Measurements from ENCODE around the gene DRAP1.

The DRAP1 gene

DNA sequence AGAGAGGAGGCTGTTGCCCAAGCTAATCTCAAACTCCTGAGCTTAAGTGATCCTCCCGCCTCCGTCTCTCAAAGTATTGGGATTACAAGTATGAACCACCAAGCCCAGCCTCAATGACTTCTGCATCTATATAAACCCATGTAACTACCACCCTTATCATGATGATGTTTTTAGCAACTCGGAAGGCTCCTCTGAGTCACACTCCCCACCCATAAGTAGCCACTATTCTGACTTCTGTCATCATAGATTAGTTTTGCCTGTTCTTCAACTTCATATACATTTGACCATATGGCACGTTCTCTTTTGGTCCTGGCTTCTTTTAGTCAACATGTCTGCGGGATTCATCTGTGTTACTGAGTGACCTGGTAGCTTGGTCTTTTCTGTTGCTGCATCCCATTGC is 12.6 kb upstream of the DRAP1 start:
- DNase-seq, result no peak

DNA sequence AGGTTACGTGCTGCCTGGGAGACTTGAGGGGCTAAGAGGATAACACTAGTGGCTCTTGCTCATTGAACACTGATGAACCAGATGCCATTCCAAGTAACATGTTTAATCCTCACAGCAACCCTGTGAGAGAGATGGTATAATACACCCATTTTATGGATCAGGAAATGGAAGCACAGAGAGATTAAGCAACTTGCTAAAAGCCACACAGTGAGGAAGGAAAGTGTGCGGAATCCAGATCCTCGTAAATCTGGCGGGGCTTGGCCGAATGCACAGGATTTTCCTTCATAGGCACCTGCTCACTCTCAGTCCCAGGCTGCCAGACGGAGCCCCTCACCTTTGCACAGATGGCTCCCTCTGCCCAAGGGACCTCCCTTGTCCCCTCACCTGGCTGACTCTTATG is 11.3 kb upstream of the DRAP1 start:
- DNase-seq, result no peak

DNA sequence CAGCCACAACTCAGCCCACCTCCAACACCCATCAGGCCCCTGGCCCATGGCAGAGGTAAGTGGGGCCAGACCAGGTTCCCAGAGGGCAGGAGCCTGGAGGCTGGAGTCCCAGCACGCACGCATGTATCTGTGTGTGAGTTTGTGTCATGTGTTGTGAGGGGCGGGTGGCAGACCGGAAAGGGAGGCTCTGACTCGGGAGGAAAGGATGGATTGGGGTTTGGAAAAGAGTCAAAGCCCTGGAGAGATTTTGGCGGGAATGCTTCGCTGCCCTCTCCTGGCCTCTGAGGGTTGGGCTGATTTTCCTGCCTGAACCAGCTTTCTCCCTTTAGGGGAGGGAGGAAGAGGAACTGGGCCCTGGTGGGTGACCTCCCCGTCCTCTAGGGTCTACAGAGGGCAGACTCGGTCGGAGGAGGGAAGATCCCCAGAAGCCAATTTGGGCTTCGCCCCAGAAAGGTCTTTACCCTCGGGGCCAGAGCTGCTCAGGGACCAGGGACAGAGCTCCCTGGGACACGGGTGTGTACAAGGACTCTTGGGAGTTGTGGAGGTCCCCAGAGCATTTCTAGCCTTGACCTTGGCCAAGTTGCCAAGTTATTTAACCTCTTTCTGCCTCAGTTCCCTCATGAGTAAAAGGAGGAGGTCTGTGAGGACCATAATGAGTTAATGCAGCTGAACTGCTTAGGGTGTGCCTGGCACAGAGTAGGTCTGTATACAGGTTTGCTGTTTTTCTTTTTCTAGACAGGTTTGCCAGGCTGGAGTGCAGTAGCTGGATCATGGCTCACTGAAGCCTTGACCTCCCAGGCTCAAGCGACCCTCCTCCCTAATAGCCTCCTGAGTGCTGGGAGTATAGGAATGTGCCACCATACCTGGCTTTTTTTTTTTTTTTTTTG is 7.3 kb upstream of the DRAP1 start:
- DNase-seq, result no peak

- DNase-seq, result no peak
Measured at GRCh38 chr11:65912845-65913244, 6.4 kb upstream of the DRAP1 start.

GRCh38 chr11:65915101-65915820 is 4.0 kb upstream of the DRAP1 start:
- no peak for DNase-seq

DNA sequence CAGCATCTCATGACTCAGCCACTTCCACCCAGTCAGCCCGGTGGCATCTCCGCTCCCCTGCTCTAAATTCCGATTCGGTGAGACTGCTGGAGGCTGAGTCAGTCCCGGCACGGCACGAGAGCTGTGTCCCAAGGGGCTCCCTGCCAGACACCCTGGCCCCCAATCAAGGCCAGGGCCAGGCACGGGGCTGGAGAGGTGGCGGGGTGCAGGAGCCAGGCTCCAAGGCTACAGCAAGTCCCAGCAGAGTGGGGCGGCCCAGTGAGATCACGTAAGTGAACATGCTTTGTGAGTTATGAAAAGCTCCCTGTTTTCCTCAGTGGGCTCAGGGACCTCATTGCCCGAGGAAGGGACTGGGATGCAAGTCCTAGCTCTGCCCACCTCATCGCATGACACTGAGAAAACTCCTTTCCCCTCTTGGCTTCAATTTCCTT is 3.4 kb upstream of the DRAP1 start:
- DNase-seq, result no peak

- DNase-seq, result no peak
Measured at GRCh38 chr11:65916391-65916790, 2.8 kb upstream of the DRAP1 start.

- DNase-seq, result no peak
Measured at GRCh38 chr11:65917077-65917433, 2.2 kb upstream of the DRAP1 start.

GRCh38 chr11:65917434-65918210 is 1.6 kb upstream of the DRAP1 start:
- DNase-seq, result no peak

GRCh38 chr11:65918211-65919140 is 750 bp upstream of the DRAP1 start, which contains the start of gene C11orf68:
C11orf68 (minus strand) TSS chr11:65919062; CDS start chr11:65919031, 31 bp downstream.
- DNase-seq, result no peak

GRCh38 chr11:65919573-65920371 is 546 bp downstream of the DRAP1 start:
- DNase-seq, result peak in 1 of 2 donors; percentile 67

GRCh38 chr11:65920372-65920802 is 1.2 kb downstream of the DRAP1 start:
- DNase-seq, result no peak

DNA sequence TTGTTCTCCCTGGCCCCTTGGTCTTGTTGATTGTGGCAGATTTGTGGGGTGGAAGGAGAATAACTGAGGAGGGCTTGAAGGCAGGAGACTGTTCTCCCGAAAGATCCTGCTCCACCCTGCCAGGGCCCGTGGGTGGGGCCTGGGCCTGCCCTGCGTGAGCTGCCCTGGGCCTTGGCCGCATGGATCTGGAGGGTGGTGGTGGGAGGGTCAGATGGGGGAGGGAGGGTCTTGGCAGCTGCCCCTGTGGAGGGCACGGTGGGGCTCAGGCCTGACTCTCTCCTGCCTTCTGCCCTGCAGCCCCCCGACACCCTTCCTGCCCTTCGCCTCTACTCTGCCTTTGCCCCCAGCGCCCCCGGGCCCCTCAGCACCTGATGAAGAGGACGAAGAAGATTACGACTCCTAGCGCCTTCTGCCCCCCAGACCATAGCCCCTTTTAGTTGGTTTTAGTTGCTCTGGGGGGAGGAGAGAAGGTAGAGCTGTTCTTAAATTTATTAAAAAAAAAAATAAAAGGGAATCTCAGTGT is 1.9 kb downstream of the DRAP1 start:
- no peak for DNase-seq

DNA sequence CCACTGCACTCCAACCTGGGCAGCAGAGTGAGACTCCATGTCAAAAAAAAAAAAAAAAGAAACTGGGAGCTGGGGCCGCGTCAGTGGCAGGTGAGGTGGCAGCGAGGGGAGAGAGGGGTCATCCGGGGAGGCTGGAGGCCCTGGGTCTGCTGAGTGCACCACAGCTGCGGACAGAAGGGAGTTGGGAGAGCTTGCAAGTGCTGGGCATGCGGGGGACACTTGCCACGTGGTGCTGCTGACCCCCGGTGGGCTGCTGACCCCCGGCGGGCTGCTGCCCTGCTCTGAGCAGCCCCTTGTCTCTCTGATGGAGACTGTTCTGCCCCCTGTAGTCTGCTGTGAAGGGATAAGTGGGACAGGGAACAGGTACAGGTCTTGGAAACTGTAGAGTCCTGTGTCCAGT is 2.6 kb downstream of the DRAP1 start:
- no peak for DNase-seq

DNA sequence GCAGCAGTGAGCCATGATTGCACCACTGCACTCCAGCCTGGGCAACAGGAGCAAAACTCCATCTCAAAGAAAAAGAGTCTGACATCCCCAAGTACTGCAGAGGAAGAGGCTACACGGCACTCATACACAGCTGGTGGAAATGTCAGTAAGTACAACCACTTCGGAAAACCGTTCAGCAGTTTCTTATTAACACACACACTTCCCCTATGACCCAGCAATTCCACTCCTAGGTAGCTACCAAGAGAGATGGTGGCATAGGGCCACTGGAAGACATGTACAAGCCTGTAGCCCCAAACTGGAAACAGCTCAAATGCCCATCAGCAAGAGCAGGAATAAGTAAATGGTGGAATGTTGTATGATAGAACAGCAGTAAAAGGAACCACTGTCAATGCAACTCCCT is 3.3 kb downstream of the DRAP1 start:
- DNase-seq, result no peak

- DNase-seq, result no peak
Measured at GRCh38 chr11:65925397-65925796, 6.2 kb downstream of the DRAP1 start.

DNA sequence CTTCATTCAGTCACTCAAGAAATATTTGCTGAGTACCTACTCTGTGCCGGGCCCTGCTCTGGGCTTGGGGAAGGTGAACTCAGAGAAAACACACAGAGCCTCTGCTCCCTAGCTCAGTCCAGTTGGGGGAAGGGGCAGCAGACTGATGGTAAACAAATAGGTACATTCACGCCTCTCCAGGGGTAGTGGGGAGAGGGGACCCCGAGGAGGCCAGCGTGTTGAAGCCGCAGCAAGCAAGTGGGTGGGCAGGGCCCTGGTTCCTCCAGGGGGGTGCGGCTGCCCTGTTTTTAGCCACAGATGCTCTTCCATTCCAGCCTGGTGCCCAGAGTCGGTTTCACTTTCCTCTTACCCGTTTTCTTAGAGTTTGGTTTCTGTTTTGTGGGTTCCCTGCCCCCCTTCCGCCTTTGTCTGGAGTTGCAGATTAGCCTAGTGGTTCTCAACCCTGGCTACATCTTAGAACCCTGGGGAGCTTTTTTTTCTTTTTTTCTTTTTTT is 8.7 kb downstream of the DRAP1 start:
- peak; percentile 71 to 73 for DNase-seq

- DNase-seq, result no peak
Measured at GRCh38 chr11:65928667-65929066, 9.4 kb downstream of the DRAP1 start.

GRCh38 chr11:65931773-65932557 is 12.7 kb downstream of the DRAP1 start:
- no peak for DNase-seq

DNA sequence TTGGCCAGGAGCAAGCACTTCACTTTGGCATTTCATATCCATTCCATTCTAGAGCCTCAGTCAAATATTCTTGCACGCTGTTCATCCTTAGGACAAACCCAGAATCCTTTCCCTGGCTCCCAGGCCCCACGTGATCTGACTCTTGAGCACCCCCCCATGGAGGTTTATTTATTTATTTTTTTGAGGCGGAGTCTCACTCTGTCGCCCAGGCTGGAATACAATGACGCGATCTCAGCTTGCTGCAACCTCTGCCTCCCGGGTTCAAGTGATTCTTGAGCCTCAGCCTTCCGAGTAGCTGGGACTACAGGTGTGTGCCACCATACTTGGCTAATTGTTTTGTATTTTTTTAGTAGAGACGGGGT is 13.3 kb downstream of the DRAP1 start:
- no peak for DNase-seq

Data from stimulated activated CD4-positive, alpha-beta T cell treated with anti-CD3 and anti-CD28 coated beads, Interleukin-2, amount 100 ng/mL, for 24 hours (primary cell).